GM18499 (cell line): Measurements from ENCODE around the gene IP6K3.

ENCODE experiments used
- ATAC-seq: cut with Tn5 transposase; IDR thresholded peaks from one replicate; pipeline ENCODE4 v1.9.1; 2021; ENCODE audit warnings: moderate number of reproducible peaks; ENCODE audit not compliant: insufficient read depth, unreplicated experiment

Gene IP6K3

DNA sequence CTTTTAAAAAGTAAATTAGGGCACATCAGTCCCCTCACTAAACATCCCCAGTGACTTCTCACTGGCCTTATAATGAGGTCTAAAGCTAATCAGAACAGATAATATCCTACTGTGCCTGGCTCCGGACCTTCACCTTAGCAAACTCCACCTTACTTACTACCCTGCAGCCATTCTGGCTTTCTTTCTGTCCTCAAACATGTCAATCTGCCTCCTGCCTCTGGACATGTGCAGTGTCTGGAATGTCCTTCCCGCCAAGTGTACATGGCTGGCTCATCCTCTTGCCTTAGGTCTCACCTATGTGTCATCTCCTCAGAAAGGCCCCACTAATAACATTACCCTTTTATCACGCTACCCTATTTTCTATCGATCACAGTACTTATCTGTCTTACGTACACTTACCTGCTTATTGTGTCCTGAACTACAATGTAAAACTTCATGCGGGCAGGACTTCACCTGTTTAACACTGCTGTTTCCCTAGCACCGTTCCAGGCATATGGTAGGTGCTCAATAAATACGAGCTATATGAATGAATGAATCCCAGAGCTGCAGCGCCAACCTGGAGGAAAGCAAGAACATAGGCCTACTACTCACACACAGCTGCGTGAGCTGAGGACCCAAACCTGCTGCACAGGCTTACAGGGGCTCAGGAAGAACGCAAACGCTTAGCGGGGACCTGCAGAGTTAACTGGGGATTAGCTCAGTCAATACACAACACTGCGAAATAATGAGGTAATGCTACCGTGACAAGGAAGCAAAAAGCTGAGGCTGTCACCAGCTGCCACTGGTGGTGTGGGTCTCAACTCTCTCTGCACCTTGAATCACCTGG lies 36.2 kb downstream of the IP6K3 start:
- no peak for ATAC-seq

- ATAC-seq, result no peak
These were observed 37.0 kb downstream of the IP6K3 start for GRCh38 chr6:33709605-33710295.

- no peak for ATAC-seq
These were observed 38.0 kb downstream of the IP6K3 start for GRCh38 chr6:33708516-33709204.

DNA sequence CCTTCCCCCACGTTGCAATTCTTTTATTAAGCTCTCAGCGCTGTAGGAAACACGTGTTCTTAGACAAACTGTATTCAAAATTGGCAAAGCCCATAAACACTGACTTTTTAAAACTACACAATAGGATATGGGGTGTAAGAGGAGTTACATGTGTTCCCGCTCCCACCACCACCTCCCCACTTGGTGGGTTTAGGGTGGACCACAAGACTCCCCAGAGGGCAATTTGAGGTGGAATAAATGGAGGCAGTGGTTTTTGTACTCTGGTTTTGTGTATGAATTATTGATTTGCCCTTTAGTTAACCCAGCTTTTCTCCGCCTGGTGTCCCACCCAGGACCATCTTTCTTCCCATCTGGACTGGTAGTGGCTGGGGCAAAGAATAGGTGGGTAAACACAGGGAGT lies 38.9 kb downstream of the IP6K3 start:
- ATAC-seq, result no peak

DNA sequence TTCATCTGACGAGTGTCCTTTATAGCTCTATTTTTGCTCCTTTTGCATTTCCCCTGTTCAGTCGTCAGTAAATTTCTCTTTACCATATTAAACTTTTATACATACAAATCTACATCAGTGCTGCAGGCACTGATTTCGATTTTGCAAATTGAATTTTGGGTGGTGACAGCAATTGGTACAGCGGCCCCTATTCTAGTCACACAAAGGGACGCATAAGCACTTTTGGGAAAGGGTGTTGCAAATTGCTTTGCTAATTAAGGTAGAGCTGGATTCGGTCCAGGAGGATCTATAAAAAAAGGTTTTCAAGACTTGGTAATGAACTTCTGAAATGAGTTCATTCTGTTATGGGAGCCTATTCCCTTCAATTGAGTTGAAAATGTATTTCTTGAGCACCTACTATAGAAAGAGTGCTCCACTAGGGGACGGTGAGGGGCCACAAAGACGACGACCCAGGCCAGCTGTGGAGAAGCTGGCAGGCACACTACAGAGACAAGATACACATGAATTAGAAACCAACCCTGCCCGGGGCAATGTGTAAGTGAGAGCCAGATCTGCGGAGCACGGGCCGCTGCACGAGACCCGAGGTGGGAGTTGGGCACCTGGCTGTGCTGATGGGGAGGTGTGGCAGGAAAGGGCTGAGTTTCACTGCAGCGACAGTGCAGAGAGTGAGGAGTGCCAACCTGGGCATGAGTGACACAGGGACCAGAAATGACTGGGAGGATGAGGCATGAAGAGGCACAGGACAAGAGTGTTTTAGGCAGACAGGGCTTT lies 40.6 kb downstream of the IP6K3 start:
- no peak for ATAC-seq

GRCh38 chr6:33705268-33705885 lies 41.3 kb downstream of the IP6K3 start:
- ATAC-seq, result no peak

DNA sequence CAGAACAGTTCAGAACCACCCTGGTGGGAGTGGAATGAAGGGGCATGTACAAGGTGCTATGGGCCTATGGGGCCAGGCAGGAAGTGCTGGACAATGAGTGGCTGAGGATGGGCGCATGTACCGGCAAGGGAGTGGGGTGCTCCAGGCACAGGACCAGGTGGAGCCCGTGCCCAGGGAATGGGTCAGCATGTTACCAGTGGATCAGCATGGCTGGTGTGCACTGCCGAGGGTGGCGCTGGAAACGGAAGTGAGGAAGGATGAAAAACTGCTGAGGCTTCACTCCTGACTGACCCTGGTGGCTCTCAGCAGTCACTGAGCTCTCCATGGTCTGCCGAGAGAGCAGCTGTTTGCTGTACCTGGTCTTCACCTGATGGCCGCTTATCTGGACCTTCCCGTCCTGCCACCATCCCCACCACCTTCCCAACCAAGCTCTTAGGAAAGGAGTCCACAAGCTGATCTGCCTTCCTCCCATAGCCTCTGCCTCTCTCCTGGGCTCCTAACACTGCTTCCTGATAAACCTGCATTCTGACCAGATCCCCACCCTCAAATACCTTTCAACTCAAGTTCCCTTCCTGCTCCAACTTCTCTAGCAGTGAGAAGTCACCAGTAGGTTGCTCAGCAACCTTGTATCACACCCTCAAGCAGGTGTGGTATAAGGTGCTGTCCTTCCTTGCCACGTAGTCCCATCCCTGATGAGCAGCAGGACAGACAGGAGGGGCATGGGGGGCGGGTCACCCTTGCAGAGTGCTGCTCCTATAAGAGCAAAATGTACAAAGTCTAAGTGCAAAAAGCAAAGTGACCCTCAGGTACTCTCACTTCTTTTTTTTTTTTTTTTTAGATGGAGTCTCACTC lies 42.3 kb downstream of the IP6K3 start:
- no peak for ATAC-seq

- no peak for ATAC-seq
These were observed 44.2 kb downstream of the IP6K3 start for GRCh38 chr6:33702345-33702977.

GRCh38 chr6:33700391-33701050 lies 46.2 kb downstream of the IP6K3 start:
- ATAC-seq, result no peak

DNA sequence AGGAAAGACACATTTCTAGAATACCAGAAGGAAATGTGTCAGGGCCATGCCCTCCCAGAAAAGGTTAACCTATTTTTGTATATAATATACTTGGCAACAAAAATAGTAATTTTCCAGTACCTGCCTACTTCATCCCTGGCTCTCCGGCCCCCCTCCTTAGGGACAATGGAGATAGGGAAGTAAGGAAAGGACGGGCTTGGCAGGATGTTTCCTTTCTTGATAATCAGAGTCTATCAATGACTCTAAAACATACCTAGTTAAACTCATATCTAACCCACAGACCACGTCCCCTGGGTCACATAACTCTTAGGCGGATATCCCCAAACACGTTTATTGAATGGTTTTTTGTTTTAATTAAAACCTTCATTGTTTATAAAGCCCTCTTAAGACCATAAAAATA lies 47.0 kb downstream of the IP6K3 start:
- ATAC-seq, result no peak

- ATAC-seq, result no peak
These were observed 47.6 kb downstream of the IP6K3 start for GRCh38 chr6:33699131-33699530.

DNA sequence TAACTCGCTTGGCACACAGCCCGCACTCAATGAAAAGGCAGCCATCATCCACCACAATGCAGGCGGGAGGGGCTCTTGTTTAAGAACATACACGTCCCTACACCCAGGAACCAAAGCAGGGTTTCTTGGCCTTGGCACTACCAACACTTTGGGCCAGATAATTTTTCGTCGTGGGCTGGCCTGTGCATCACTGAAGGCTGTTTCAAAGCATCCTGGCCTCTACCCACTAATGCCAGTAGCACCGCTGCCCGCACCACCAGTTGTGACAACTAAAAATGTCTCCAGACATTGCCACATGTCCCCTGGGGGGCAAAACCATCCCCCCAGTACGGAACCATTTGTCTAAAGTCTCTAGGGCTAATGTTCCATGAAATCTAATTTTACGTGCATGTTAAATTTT lies 48.2 kb downstream of the IP6K3 start:
- no peak for ATAC-seq

DNA sequence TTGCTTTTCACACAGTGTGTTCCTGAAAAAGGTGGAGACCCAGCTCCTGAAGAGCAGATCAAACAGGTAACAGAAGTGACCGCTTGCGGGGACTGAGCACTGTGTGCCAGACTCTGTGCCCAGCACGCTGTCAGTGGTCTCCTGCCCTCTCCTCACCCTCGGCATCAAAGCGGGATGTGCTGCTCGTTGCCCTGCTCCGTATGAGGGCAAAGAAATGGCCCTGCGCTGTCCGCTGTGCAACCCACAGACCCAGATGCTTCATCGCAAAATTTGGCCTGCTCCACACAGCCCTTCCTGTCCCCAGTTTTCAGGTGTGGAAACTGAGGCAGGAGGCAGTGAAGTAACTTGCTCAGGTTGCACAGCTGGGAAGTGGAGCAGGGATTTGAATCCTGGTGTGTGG lies 48.9 kb downstream of the IP6K3 start:
- no peak for ATAC-seq

- ATAC-seq, result no peak
These were observed 49.9 kb downstream of the IP6K3 start for GRCh38 chr6:33696548-33697518.

DNA sequence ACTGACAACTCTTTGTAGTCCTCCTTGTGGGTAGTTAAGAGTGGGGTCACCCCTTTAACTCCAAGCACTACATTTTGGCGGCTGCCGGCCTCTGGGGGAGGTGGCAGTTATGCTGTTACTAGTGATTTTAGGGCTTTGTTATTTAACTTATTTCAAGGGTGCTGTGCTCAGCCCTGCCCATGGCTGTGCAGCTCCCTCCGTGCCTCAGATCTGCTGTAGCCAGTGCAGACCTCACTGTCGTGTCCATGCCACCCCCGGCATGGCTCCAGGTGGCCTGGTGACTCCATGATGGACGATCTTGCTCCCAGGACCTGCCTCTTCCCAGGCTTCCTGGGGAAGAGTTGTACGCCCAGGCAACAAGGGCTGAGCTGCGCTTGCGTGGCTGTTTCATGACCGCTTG lies 50.6 kb downstream of the IP6K3 start:
- ATAC-seq, result no peak

- ATAC-seq, result no peak
These were observed 51.2 kb downstream of the IP6K3 start for GRCh38 chr6:33695451-33695887.

DNA sequence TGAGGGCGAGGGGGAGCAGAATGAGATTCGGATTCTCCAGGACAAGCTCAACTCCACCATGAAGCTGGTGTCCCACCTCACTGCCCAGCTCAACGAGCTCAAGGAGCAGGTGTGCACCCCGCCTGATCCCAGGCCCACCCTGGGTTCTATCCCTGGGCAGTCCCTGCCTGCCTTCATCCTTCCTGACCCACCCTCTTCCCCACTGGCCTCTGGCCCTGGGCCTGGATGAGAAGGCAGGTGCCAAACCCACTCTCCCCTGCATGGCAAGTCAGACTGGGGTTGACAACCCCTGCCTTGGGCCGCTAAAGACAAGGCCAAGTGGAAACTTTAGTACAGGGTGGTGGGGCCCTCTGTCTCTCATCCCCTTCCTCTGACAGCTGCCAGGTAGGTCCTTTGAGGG lies 51.7 kb downstream of the IP6K3 start:
- no peak for ATAC-seq
